Coronary artery (tissue), 2 donors: ENCODE data around the gene DOK3.
"Not testable (repeated sequence)": the region's sequence is repeated elsewhere in the genome, so short reads cannot be mapped to it uniquely, and the experiment has no call there.

ENCODE experiments used
- DNase-seq: peaks from one replicate; pipeline ENCODE4 v3.0.0-alpha.2; 2017; ENCODE audit warnings: low spot score
- H3K27ac ChIP-seq, 2 donors: fragments of 200-600 bp; sonication (generic); one replicate each; pipeline ENCODE4 v1.5.1; 2016 to 2019
- H3K4me3 ChIP-seq: fragments of 200-600 bp; sonication (generic); 2 replicates; pipeline ENCODE4 v1.5.1; 2016; ENCODE audit warnings: mild to moderate bottlenecking, moderate library complexity
- CTCF ChIP-seq: fragments of 200-600 bp; sonication (generic); IDR thresholded peaks from one replicate; pipeline ENCODE4 v1.5.1; 2019; ENCODE audit warnings: antibody characterized with exemption

The DOK3 gene

DNA sequence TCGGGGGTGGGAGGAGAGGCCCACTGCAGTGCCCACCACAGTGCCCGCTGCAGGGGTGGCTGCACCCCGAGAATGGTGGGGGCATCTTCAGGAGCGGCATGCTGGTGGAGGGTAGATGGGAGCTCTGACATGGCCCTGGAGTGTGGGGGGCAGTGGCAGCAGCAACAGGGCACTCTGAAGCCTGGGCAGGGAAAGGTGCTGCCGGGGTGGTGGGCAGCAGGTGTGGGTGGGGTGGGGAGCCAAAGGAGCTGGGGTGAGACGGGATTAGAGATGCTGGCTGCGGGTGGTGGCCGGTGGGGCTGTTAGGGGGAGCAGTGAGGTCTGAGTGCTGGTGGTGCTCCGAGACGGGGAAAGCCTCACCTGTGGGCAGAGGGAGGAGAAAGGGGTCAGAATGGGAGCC is 26.8 kb upstream of the DOK3 start:
- no peak for TF ChIP-seq CTCF
- DNase-seq, result no peak
- peak overlapping the region; percentile 83 to 84 for H3K27ac ChIP-seq

GRCh38 chr5:177535125-177535524 is 25.5 kb upstream of the DOK3 start:
- DNase-seq, result no peak

More for the DNA sequence above, 26.8 kb upstream of the DOK3 start:
- no peak overlapping the region for H3K4me3 ChIP-seq

GRCh38 chr5:177534433-177534832 is 24.8 kb upstream of the DOK3 start:
- H3K4me3 ChIP-seq, DNase-seq, H3K27ac ChIP-seq: not testable (repeated sequence)

More at GRCh38 chr5:177535125-177535524, 25.5 kb upstream of the DOK3 start:
- no peak for TF ChIP-seq CTCF
- peak overlapping the region in 1 of 2 donors; percentile 25 for H3K27ac ChIP-seq
- no peak overlapping the region for H3K4me3 ChIP-seq

GRCh38 chr5:177531209-177531940 is 21.7 kb upstream of the DOK3 start:
- no peak for DNase-seq
- no peak overlapping the region for H3K4me3 ChIP-seq
- TF ChIP-seq CTCF, result no peak
- H3K27ac ChIP-seq, result no peak overlapping the region

DNA sequence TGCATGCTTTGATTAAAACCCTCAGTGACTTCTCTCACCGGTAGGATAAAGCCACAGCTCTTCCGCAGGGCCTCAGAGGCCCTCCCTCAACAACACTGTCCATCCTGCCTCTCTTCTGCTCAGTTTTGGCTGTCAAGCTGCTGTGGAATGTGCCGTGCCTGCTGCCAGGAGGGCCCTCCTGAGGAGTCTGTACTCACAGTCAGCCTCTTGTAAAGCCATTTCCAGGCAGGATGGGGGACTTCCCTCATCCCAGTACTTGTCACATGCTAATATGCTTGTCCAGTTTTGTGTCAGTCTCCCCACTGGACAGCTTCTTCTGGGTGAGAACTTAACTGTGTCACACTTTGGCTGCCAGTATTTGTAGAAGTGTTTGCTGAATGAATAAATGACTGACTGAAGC is 21.0 kb upstream of the DOK3 start:
- DNase-seq, result no peak

DNA sequence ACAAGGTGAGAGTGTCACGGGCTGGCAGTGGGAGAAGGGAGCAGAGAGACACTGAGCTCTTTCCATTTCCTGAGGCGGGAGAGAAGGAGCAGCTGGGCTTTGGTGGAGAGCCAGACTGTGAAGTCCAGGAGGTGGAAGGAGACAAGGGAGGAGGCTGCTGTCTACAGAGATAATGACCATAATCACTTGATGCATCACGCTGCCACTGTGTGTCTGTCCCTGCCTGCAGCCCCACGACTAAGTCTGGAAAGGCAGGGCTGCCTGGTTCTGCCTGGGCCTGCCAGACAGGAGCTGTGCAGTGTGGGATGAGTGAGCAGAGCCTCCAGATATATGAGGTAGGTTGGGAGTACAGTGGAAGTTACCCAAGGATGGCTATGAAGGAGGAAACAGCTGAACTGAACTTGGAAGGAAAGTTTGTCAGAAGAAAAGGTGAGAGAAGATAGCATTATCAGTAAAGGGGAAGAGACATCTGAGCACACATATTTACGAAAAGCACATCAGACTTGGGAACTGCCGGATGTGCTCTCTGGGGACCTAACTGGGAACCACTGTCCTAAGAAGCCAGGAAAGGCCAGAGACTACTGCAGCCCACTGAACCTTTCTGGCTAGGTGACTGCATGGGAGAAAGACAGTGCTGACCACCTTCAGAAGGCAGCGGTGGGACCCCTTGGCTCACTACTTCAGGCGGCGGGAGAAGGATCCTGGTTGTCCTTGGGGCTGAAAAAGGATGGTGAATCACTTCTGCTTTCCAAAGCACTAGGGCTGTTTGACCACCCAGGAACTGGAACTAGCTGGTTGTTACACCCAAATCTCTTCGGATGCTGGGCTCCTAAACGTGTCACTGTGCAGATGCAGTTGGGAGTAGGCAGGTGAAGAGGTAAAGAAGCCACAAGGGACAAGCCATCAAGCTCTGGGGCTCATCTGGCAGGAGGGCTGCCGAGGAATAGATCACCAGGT is 19.9 kb upstream of the DOK3 start:
- TF ChIP-seq CTCF, result no peak
- H3K4me3 ChIP-seq, result no peak overlapping the region
- no peak for DNase-seq
- H3K27ac ChIP-seq, result no peak overlapping the region

More for the DNA sequence above, 21.0 kb upstream of the DOK3 start:
- Histone ChIP-seq H3K4me3 (no peak overlapping the region), H3K27ac (no peak overlapping the region)
- TF ChIP-seq CTCF, result no peak

DNA sequence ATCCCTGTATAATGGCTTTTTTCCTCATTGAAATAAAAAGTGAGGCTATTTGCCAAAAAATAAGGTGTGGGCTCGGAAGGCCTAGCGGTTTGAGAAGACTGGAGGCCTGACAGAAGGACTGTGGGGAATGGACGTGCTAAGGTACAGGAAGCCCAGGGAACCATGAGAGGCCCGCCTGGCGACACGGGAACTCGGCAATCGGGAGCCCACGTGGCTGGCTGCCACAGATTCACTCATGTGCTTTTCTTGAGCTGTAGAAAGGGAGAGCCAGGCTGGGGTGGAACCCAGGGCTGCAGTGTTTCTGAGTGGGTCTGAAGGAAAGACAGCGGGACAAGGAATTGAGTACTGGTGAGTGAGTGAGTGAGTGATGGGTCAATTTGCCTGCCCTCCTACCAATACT is 19.0 kb upstream of the DOK3 start:
- Histone ChIP-seq H3K27ac (no peak overlapping the region), H3K4me3 (no peak overlapping the region)
- TF ChIP-seq CTCF, result no peak
- DNase-seq, result no peak
